ENCODE measurements around the gene PSMG4.

PSMG4 gene

DNA sequence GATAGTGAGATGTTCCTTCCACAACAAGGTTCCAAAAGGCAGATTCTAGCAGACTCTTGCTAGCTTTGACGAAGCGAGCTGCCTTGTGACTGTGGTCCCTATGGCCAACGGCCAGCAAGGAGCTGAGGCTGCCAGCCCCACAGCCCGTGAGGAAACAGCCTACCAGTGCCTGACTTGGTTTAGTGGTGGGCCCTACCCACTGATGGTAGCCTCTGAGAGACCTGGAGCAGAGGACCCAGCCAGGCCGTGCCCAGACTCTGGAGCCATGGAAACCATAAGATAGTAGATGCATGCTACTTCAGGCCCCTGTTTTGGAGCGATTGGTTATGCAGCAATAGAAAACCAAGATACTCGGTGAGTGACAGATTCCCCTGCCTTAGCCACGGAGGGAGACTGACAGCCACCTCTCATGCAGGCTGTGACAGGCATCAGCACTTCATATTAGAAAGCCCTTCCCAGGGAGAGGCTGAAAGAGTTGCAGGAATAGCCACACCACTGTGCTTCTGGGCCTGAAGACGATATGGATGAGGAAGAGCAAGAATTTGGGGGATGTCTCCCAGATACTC, 19.2 kb downstream of the PSMG4 start:
- no peak overlapping the region for H3K9ac ChIP-seq (ENCODE audit: low read length in 2 of 2)
- H3K9me3 ChIP-seq (ENCODE audit: control insufficient read depth in 2 of 2, low read length in 2 of 2), result no peaks in the 10 kb centered on the region
- peaks cover 16% of the 10 kb centered on the region for H3K4me1 ChIP-seq (ENCODE audit: control insufficient read depth, insufficient read depth, low read length)
- no peaks in the 10 kb centered on the region for H3K27me3 ChIP-seq (ENCODE audit: control insufficient read depth in 1 of 2, insufficient read depth in 2 of 2, low read length in 2 of 2)
- no peak overlapping the region for H3K4me3 ChIP-seq (ENCODE audit: low read length in 2 of 2)
- H3K27ac ChIP-seq (ENCODE audit: low read length), result no peak overlapping the region
- H3K36me3 ChIP-seq (ENCODE audit: control insufficient read depth in 2 of 2, insufficient read depth in 2 of 2, low read length in 2 of 2), result peaks cover 2 to 5% of the 10 kb centered on the region in 2 donors

GRCh38 chr6:3278691-3279090, 19.9 kb downstream of the PSMG4 start:
- Histone ChIP-seq H3K9ac (ENCODE audit: low read length in 2 of 2) (no peak overlapping the region), H3K9me3 (ENCODE audit: control insufficient read depth in 2 of 2, low read length in 2 of 2) (no peaks in the 10 kb centered on the region), H3K27ac (ENCODE audit: low read length) (no peak overlapping the region), H3K36me3 (ENCODE audit: control insufficient read depth in 2 of 2, insufficient read depth in 2 of 2, low read length in 2 of 2) (peaks cover 3% of the 10 kb centered on the region in 2 donors), H3K4me1 (ENCODE audit: control insufficient read depth, insufficient read depth, low read length) (peaks cover 16% of the 10 kb centered on the region), H3K27me3 (ENCODE audit: control insufficient read depth in 1 of 2, insufficient read depth in 2 of 2, low read length in 2 of 2) (no peaks in the 10 kb centered on the region), H3K4me3 (ENCODE audit: low read length in 2 of 2) (no peak overlapping the region)

DNA sequence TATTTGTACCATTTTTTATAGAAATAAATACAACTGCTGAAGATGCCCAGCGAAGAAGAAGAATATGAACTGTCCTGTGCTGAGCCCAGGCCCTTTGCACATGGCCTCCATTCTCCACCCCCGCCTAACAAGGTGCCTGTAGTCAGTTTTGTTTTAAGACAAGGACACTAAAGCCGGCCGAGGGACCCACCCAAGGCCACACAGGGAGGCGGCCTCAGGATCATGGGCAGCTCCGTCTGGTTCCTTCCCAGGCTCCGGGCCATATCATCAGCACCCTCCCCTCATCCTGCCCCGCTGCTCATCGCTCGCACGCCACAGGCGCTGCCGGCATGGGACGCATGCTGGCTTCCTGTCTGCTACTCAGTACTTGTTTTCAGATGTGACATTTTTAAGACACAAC, 21.3 kb downstream of the PSMG4 start:
- Histone ChIP-seq H3K9ac (ENCODE audit: low read length in 2 of 2) (no peak overlapping the region), H3K4me3 (ENCODE audit: low read length in 2 of 2) (no peak overlapping the region), H3K27ac (ENCODE audit: low read length) (no peak overlapping the region)

DNA sequence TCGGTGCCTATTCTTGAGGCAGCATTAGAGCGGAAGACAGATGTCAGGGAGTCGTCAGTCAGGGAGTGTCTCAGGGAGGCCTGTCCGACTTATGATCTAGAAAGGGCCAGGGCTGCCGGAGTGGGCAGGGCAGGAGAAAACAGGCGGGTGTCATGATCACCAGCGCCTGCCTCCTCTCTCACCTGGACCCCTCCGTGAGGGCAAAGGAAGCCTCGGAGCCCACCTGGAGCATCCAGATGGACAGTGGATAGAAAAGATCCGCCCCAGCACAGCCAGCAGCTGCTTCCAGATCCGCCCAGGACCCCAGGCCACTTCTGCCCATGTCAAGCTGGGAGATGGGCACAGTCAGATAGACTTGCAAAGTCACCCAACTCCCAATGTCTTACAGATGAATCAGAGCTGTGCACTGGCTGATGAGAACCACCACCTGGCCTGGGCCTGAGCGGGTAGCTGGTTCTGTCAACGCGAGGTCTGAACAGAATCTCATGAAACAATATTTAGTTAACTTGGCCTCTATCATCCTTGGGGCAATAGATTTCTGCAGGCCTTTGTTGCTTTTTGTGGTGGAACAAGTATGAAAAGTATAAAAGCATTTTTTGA, 22.2 kb downstream of the PSMG4 start:
- H3K9me3 ChIP-seq (ENCODE audit: control insufficient read depth in 2 of 2, low read length in 2 of 2), result no peaks in the 10 kb centered on the region
- H3K4me3 ChIP-seq (ENCODE audit: low read length in 2 of 2), result no peak overlapping the region
- peaks cover 3 to 9% of the 10 kb centered on the region in 2 donors for H3K36me3 ChIP-seq (ENCODE audit: control insufficient read depth in 2 of 2, insufficient read depth in 2 of 2, low read length in 2 of 2)
- H3K27me3 ChIP-seq (ENCODE audit: control insufficient read depth in 1 of 2, insufficient read depth in 2 of 2, low read length in 2 of 2), result no peaks in the 10 kb centered on the region
- peaks cover 23% of the 10 kb centered on the region for H3K4me1 ChIP-seq (ENCODE audit: control insufficient read depth, insufficient read depth, low read length)
- no peak overlapping the region for H3K9ac ChIP-seq (ENCODE audit: low read length in 2 of 2)
- H3K27ac ChIP-seq (ENCODE audit: low read length), result no peak overlapping the region

More for the DNA sequence above, 21.3 kb downstream of the PSMG4 start:
- H3K4me1 ChIP-seq (ENCODE audit: control insufficient read depth, insufficient read depth, low read length), result peaks cover 23% of the 10 kb centered on the region
- peaks cover 3 to 6% of the 10 kb centered on the region in 2 donors for H3K36me3 ChIP-seq (ENCODE audit: control insufficient read depth in 2 of 2, insufficient read depth in 2 of 2, low read length in 2 of 2)
- H3K27me3 ChIP-seq (ENCODE audit: control insufficient read depth in 1 of 2, insufficient read depth in 2 of 2, low read length in 2 of 2), result no peaks in the 10 kb centered on the region
- no peaks in the 10 kb centered on the region for H3K9me3 ChIP-seq (ENCODE audit: control insufficient read depth in 2 of 2, low read length in 2 of 2)

DNA sequence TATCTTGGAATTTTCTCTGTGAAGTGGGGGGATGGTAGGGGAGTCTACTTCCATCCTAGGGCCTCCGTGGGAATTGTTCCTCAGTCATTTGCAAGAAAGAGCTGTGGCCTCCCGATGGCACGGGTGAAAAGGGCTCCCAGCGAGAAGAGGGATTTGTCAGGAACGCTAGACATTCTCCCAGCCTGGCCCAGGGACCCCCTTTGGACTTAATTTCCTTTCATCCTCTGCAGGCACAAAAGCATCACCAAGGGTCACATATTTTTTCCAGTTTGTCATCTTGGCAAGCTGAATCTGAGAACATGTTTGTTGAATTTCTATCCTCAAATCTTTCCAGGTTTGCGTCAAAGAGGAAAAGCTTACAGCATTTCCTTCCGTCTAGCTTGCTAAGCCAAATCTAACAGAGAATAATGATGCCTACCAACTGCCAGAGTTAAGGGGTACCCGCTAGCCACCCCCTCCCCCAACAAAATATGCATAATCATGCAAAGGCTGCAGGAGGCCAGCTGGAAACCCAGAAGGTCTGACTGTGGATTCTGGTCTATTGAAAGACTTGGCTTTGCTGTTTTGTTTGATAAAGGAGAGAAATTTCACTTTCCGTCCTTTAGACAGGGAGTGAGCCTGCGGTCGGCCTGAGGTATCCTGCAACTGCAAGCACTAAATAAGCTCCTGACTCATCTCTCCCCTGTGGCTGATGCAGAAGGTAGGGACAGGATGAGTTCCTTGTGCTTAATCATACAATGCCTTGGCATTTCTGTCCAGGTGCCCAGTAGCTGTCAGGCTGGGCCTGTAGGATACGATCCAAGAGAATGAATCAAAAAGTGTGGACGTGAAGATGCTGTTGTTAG, 23.1 kb downstream of the PSMG4 start:
- Histone ChIP-seq H3K27me3 (ENCODE audit: control insufficient read depth in 1 of 2, insufficient read depth in 2 of 2, low read length in 2 of 2) (no peaks in the 10 kb centered on the region), H3K9ac (ENCODE audit: low read length in 2 of 2) (peak overlapping the region; percentile 10 to 13)

DNA sequence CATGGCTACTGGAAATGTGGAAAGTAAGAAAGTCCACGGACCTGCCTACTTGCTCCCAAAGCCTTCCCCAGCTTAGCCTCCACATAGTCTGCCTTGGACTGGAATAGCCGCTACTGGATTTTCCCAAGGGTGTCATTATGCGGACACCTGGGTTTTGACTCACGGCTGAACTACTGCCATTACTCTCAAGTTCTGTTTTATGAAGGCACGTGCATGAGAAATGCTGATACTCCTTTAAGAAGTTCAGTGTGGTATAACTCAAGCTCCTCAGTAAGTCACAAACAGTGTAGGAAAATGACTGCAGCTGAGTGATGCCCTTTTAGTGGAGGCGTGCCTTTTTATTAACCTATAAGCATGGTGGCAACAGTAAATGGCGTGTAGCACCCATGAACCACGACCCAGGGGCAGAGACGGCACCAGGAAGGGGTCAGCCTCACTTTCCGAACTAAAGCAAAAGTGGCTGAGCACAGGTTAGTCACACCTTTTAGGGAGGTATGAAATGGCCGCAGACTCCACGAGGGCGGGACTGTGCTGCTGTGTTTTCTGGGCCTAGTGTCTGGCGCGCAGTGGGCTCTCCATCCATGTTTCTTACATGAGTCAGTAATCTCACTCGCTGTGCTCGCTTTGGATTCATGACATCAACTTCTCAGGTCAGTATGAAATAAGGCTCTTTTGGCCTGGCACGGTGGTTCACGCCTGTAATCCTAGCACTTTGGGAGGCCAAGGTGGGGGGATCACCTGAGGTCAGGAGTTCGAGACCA, 23.9 kb downstream of the PSMG4 start:
- no peak overlapping the region for H3K4me3 ChIP-seq (ENCODE audit: low read length in 2 of 2)
- peak overlapping the region; percentile 46 for H3K27ac ChIP-seq (ENCODE audit: low read length)
- no peaks in the 10 kb centered on the region for H3K9me3 ChIP-seq (ENCODE audit: control insufficient read depth in 2 of 2, low read length in 2 of 2)
- H3K4me1 ChIP-seq (ENCODE audit: control insufficient read depth, insufficient read depth, low read length), result peaks cover 23% of the 10 kb centered on the region
- no peaks in the 10 kb centered on the region for H3K27me3 ChIP-seq (ENCODE audit: control insufficient read depth in 1 of 2, insufficient read depth in 2 of 2, low read length in 2 of 2)
- peak overlapping the region in 1 of 2 donors; percentile 47 for H3K9ac ChIP-seq (ENCODE audit: low read length in 2 of 2)
- peaks cover 5 to 9% of the 10 kb centered on the region in 2 donors for H3K36me3 ChIP-seq (ENCODE audit: control insufficient read depth in 2 of 2, insufficient read depth in 2 of 2, low read length in 2 of 2)

More for the DNA sequence above, 23.1 kb downstream of the PSMG4 start:
- peak overlapping the region; percentile 46 for H3K27ac ChIP-seq (ENCODE audit: low read length)
- H3K36me3 ChIP-seq (ENCODE audit: control insufficient read depth in 2 of 2, insufficient read depth in 2 of 2, low read length in 2 of 2), result peaks cover 3 to 9% of the 10 kb centered on the region in 2 donors
- H3K4me3 ChIP-seq (ENCODE audit: low read length in 2 of 2), result no peak overlapping the region
- no peaks in the 10 kb centered on the region for H3K9me3 ChIP-seq (ENCODE audit: control insufficient read depth in 2 of 2, low read length in 2 of 2)
- H3K4me1 ChIP-seq (ENCODE audit: control insufficient read depth, insufficient read depth, low read length), result peaks cover 23% of the 10 kb centered on the region

DNA sequence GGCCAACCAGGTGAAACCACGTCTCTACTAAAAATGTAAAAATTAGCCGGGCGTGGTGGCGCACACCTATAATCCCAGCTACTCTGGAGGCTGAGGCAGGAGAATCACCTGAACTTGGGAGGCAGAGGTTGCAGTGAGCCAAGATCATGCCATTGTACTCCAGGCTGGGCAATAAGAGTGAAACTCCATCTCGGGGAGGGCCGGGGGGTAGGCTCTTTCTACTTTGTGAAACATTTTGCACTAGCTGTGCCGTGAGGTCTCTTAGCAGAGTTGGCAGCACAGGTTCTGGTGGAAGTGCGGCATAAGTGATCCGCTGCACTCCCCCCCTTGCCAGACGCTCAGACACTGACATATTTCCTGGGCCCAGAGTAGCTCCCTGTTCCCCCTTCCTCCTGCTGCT, 24.5 kb downstream of the PSMG4 start:
- Histone ChIP-seq H3K4me3 (ENCODE audit: low read length in 2 of 2) (no peak overlapping the region), H3K9ac (ENCODE audit: low read length in 2 of 2) (peak overlapping the region in 1 of 2 donors; percentile 47), H3K36me3 (ENCODE audit: control insufficient read depth in 2 of 2, insufficient read depth in 2 of 2, low read length in 2 of 2) (peaks cover 2 to 9% of the 10 kb centered on the region in 2 donors), H3K4me1 (ENCODE audit: control insufficient read depth, insufficient read depth, low read length) (peaks cover 23% of the 10 kb centered on the region), H3K27ac (ENCODE audit: low read length) (no peak overlapping the region), H3K9me3 (ENCODE audit: control insufficient read depth in 2 of 2, low read length in 2 of 2) (no peaks in the 10 kb centered on the region), H3K27me3 (ENCODE audit: control insufficient read depth in 1 of 2, insufficient read depth in 2 of 2, low read length in 2 of 2) (no peaks in the 10 kb centered on the region)

DNA sequence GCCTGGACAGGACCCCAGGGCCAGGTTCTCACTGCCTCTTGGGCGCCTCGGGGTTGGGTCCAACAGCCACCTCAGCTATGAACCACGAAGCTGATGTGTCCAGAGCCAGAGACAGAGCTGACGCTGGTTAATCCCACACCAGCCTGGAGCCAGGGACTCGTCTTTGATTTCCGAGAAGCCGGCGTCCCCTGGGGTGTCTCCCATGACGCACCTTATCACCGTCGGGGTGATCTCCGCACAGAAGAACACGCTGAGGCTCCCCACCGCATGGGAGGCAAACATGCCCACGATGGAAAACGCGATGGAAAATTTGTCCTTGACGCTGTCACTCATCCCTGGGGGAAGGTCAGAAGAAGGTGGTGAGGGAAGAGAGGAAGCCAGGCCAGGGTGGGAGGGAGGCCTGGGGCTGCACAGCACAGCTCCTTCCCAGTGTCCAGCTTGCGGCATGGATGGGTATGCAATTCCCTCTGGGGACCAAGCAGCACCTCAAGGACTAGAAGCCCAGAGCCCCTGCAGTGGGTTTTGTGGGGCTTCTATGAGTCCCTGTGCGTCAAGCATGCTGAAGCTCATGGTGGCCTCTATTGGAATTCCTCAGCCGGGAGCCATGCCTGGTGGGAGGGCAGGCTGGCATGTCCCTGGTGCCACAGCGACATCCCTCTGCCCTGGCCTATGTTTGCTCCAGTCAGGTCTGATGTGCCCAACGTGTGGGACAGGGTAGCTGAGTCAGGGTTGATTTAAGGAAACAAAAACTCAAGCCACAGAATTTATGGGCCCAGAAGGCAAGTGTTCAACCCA, 25.1 kb downstream of the PSMG4 start:
- no peaks in the 10 kb centered on the region for H3K27me3 ChIP-seq (ENCODE audit: control insufficient read depth in 1 of 2, insufficient read depth in 2 of 2, low read length in 2 of 2)
- peaks cover 2 to 9% of the 10 kb centered on the region in 2 donors for H3K36me3 ChIP-seq (ENCODE audit: control insufficient read depth in 2 of 2, insufficient read depth in 2 of 2, low read length in 2 of 2)
- no peak overlapping the region for H3K9ac ChIP-seq (ENCODE audit: low read length in 2 of 2)
- no peak overlapping the region for H3K27ac ChIP-seq (ENCODE audit: low read length)
- H3K4me1 ChIP-seq (ENCODE audit: control insufficient read depth, insufficient read depth, low read length), result peaks cover 23% of the 10 kb centered on the region
- no peaks in the 10 kb centered on the region for H3K9me3 ChIP-seq (ENCODE audit: control insufficient read depth in 2 of 2, low read length in 2 of 2)
- H3K4me3 ChIP-seq (ENCODE audit: low read length in 2 of 2), result no peak overlapping the region

DNA sequence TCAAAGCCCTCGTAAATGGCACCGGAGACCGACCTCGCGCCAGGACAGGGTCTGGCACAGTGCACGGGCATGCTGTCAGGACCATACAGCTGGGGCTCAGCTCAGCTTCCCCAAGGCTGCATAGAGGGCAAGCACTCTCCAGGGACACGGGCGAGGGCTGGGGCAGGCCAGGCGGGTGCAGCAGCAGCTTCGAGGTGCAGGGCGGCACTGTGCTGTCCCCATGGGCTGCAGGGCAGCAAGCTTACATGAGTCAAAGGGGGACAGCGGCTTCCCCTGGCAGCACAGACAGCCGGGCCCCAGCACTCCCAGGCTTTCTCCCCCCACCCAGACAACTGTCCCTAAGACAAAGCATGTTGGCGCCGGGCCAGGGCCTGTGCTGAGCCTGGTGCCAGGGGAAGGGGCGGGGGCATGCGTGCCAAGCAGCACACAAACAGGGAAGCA, 25.7 kb downstream of the PSMG4 start:
- Histone ChIP-seq H3K4me1 (ENCODE audit: control insufficient read depth, insufficient read depth, low read length) (peaks cover 27% of the 10 kb centered on the region), H3K4me3 (ENCODE audit: low read length in 2 of 2) (no peak overlapping the region), H3K9me3 (ENCODE audit: control insufficient read depth in 2 of 2, low read length in 2 of 2) (no peaks in the 10 kb centered on the region), H3K36me3 (ENCODE audit: control insufficient read depth in 2 of 2, insufficient read depth in 2 of 2, low read length in 2 of 2) (peaks cover 2 to 9% of the 10 kb centered on the region in 2 donors), H3K27ac (ENCODE audit: low read length) (no peak overlapping the region), H3K9ac (ENCODE audit: low read length in 2 of 2) (no peak overlapping the region), H3K27me3 (ENCODE audit: control insufficient read depth in 1 of 2, insufficient read depth in 2 of 2, low read length in 2 of 2) (no peaks in the 10 kb centered on the region)

Data from stomach smooth muscle (tissue), 2 donors.